ENCODE measurements around the gene ACSM2B.
"Not testable (repeated sequence)": the region's sequence is repeated elsewhere in the genome, so short reads cannot be mapped to it uniquely, and the experiment has no call there.

The ACSM2B gene

DNA sequence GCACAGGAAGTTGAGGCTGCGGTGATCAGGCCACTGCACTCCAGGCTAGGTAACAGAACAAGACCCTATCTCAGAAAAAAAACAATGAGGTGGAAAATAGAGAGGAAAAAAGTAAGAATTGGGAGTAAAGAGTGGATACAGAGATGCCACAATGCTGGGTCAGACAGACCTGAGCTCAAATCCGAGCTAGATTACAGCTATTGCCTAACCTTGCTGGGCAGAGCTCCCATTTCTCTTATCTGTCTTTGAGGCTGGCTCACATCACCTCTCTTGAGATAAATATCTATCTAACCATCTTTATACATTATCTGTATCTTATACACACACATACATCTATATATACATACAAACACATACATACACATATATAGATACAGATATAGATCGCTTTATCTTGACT lies 59.0 kb downstream of the ACSM2B start:
- H3K4me3 ChIP-seq (ENCODE audit: low read depth, low read length), result no peak overlapping the region
- ChIA-PET POLR2A (no interaction called here), CTCF (no interaction called here)
- TF ChIP-seq, protein P1, sequence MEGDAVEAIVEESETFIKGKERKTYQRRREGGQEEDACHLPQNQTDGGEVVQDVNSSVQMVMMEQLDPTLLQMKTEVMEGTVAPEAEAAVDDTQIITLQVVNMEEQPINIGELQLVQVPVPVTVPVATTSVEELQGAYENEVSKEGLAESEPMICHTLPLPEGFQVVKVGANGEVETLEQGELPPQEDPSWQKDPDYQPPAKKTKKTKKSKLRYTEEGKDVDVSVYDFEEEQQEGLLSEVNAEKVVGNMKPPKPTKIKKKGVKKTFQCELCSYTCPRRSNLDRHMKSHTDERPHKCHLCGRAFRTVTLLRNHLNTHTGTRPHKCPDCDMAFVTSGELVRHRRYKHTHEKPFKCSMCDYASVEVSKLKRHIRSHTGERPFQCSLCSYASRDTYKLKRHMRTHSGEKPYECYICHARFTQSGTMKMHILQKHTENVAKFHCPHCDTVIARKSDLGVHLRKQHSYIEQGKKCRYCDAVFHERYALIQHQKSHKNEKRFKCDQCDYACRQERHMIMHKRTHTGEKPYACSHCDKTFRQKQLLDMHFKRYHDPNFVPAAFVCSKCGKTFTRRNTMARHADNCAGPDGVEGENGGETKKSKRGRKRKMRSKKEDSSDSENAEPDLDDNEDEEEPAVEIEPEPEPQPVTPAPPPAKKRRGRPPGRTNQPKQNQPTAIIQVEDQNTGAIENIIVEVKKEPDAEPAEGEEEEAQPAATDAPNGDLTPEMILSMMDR (IDR thresholded peaks at IDR 0.05; ENCODE audit: insufficient read depth, low read length, missing control alignments), result no peak
- DNase-seq (ENCODE audit: low read depth, low spot score), result no peak

DNA sequence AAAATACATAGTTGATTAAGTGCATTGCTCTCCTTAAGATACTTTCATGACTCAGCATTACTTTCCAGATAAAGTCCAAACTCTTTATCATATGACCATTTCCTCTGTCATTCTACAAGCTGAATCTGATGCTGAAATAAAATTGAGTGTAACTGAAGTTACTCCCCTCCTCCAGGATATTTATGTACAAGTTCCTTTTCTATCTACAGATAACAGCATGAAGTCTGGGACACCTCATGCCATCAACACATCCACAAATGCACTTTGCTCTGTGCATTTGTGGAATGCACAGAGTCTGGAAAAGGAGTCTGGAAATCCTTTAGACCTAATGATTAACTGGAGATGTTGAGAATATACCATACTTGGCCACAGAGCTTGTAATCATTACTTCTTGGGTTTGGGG lies 60.5 kb downstream of the ACSM2B start:
- ChIA-PET CTCF (no interaction called here), POLR2A (no interaction called here)
- no peak for DNase-seq (ENCODE audit: low read depth, low spot score)
- TF ChIP-seq, protein P1 (IDR thresholded peaks at IDR 0.05; ENCODE audit: insufficient read depth, low read length, missing control alignments), result no peak
- no peak overlapping the region for H3K4me3 ChIP-seq (ENCODE audit: low read depth, low read length)

DNA sequence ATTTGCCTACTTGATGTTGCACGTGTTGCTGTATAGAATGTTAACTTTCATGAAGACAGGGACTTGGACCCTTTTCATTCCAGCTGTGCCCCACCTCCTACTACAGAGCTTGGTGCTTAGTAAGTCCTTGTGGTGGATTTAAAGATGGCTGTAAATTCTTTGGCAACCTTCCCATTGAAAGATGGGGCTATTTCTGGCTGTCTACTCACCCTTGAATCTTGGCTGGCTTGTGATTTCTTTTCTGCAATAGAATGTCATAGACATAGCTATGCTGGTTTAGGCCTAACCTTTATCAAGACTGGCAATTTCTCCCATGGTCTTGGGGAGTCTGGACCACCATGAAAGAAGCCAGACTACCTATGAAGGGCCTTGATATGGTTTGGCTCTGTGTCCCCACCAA lies 65.8 kb downstream of the ACSM2B start:
- ChIA-PET CTCF (no interaction called here), POLR2A (no interaction called here)
- no peak for DNase-seq (ENCODE audit: low read depth, low spot score)
- no peak overlapping the region for H3K4me3 ChIP-seq (ENCODE audit: low read depth, low read length)
- TF ChIP-seq, protein P1 (IDR thresholded peaks at IDR 0.05; ENCODE audit: insufficient read depth, low read length, missing control alignments), result no peak

DNA sequence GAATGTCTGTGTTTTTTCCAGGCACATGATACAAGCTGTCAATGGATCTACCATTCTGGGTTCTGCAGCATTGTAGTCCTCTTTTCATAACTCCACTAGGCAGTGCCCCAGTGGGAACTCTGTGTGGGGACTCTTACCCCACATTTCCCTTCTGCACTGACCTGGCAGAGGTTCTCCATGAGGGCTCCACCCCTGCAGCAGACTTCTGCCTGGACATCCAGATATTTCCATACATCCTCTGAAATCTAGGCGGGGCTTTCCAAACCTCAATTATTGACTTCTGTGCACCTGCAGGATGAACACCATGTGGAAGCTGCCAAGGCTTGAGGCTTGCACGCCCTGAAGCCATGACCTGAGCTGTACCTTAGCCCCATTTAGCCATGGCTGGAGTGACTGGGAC lies 68.9 kb downstream of the ACSM2B start:
- CTCF ChIA-PET, result no interaction called here

DNA sequence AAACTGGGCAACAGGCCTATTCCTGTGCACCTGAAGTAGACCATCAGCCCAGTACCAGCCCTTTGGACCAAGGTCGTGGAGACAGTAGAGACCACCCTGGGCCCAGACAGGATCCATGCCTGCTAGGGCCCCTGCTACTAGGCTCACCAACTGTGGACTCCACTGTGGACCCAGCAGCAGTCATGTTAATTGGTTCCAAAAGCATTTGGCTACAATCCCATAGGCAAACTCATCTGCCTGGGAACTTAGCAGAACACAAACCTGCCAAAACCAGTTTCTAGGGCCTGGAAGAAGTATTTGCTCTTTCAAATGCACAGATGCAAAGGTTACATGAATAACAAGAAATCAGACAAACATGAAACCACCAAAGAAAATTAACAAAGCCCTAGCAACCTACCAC lies 71.7 kb downstream of the ACSM2B start:
- DNase-seq (ENCODE audit: low read depth, low spot score), result no peak
- TF ChIP-seq, protein P1 (IDR thresholded peaks at IDR 0.05; ENCODE audit: insufficient read depth, low read length, missing control alignments), result no peak
- ChIA-PET POLR2A (no interaction called here), CTCF (no interaction called here)
- H3K4me3 ChIP-seq (ENCODE audit: low read depth, low read length), result no peak overlapping the region

More for the DNA sequence above, 68.9 kb downstream of the ACSM2B start:
- POLR2A ChIA-PET, result no interaction called here
- no peak overlapping the region for H3K4me3 ChIP-seq (ENCODE audit: low read depth, low read length)
- TF ChIP-seq, protein P1 (IDR thresholded peaks at IDR 0.05; ENCODE audit: insufficient read depth, low read length, missing control alignments), result no peak
- no peak for DNase-seq (ENCODE audit: low read depth, low spot score)

DNA sequence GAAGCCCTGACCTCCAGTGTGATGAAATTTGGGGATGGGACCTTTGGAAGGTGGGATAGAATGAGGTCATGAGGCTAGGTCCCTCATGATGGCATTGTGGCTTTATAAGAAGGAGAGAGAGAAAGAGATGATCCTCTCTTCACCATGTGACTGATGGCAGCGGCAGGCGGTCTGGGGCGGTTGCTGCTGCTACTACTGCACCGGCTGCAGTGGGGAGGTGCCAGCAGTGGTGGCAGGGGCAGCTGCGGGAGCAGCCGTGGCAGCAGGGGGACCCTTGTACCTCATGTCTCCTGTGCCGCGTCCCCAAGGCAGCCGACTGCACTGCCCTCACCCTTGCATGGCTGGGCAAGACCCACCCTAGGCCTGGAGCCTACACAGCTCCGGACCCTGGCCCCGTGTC lies 84.7 kb downstream of the ACSM2B start:
- POLR2A ChIA-PET; H3K4me3 ChIP-seq (ENCODE audit: low read depth, low read length); DNase-seq (ENCODE audit: low read depth, low spot score); CTCF ChIA-PET: not testable (repeated sequence)

DNA sequence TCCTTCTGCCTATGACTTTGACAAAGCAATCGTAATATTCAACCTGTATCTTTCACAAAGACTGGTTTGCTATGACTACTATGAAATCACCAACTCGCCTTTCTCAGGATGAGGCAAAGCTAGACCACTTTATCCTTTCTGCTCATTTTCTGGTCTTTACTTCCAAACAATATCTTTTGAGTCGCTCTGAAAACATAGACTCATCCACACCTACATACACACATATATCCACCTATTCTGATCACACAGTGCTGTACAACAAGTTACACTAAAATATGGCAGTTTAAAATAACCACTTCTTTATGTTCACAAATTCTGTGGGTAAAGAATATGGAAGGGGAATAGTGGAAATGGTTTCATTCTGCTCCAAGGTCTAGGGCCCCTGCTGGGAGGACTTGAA lies 85.2 kb downstream of the ACSM2B start:
- H3K4me3 ChIP-seq (ENCODE audit: low read depth, low read length); POLR2A ChIA-PET; DNase-seq (ENCODE audit: low read depth, low spot score); CTCF ChIA-PET: not testable (repeated sequence)

All from AG04449 (cell line).